HG03439 (cell line): ENCODE data around the gene SPACA4.
"Not testable (repeated sequence)": the region's sequence is repeated elsewhere in the genome, so short reads cannot be mapped to it uniquely, and the experiment has no call there.

Source experiments
- ATAC-seq: cut with Tn5 transposase; IDR thresholded peaks from one replicate; pipeline ENCODE4 v1.9.1; 2021; ENCODE audit warnings: mild to moderate bottlenecking, moderate library complexity; ENCODE audit not compliant: unreplicated experiment

Gene SPACA4, protein sequence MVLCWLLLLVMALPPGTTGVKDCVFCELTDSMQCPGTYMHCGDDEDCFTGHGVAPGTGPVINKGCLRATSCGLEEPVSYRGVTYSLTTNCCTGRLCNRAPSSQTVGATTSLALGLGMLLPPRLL

DNA sequence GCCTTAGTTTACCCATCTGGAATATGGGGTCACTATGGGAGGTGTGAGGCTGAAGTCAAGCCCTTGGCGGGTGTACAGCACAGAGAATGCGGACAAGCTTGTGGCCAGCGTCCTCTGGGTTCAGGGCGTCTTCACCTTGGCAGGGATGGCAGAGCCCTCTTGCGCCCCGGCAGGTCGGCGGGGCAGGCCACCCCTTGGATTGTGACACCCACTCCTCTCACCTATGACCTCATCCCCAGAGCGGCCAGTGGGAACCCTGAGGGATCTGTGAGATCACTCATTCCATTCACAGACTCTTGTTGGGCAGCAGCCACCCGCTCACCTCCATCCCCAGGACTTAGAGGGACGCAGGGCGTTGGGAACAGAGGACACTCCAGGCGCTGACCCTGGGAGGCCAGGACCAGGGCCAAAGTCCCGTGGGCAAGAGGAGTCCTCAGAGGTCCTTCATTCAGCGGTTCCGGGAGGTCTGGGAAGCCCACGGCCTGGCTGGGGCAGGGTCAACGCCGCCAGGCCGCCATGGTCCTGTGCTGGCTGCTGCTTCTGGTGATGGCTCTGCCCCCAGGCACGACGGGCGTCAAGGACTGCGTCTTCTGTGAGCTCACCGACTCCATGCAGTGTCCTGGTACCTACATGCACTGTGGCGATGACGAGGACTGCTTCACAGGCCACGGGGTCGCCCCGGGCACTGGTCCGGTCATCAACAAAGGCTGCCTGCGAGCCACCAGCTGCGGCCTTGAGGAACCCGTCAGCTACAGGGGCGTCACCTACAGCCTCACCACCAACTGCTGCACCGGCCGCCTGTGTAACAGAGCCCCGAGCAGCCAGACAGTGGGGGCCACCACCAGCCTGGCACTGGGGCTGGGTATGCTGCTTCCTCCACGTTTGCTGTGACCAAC, at the start of gene SPACA4:
TSS of gene SPACA4 (plus strand) at position 280 of the 896 bp plus-strand sequence. CDS start at position 517, 237 bp downstream.
- ATAC-seq: no peak

DNA sequence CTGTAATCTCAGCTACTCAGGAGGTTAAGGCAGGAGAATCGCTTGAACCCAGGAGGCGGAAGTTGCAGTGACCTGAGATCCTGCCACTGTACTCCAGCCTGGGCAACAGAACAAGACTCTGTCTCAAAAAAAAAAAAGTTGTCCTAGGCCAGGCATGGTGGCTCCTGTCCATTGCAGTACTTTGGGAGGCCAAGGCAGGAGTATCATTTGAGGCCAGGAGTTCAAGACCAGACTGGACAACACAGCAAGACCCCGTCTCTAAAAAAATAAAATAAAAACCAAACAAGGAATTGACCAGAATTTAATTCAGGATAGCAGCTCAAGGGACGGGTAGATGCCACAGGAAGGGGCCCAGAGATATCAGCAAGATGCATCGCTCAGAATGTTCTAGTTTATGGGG, 49.7 kb upstream of the SPACA4 start:
- ATAC-seq: no peak

DNA sequence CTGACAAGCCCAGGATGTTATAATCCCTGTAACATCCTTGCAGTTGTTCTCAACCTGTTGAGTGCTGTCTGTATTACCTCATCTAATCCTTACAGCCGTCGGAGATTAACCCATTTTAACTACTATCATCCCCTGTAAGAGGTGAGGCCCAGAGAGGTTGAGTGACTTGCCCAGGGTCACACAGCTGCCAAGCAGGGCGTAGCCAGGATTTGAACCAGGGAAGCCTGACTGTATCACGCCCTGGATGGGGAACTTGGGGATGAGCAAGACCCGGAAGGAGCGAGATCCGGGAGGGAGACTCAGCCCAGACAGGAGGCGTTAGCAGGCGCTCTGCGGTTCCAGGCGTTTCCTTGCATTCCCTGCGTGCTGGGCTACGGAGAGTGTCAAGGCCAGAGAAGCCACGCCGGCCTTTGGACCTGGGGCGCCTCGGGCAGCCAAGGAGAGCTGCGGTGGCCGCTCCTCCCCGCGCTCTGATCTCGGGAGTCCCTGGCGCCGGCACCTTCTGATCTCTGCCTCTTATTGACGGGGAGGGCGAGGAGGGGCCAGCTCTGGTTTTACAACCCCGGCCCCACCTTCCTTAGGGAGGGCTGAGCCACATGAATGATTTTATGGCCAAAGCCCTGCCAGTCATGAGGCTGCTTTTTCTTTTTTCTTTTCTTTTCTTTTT, 48.4 kb upstream of the SPACA4 start:
- no peak for ATAC-seq

DNA sequence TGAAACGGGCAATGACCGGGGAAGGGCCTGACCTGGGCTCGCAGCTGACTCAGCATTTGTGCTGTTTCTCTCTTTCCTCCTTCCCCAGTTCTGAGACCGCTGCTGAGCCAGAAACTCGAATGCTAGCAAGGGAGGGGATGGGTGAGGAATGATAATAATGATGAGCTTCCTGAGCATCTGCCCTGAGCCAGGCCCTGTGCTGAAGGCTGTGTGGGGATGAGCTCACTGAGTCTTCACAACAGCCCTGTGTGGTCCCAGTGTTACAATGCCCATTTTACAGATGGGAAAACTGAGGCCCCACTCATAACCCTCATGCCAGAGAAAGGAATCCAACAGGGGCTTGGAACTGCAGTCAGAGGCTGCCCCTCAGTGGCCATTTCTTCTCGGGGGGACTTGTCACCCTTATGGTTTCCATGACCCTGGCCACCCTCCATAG, 46.4 kb upstream of the SPACA4 start:
- ATAC-seq: no peak

DNA sequence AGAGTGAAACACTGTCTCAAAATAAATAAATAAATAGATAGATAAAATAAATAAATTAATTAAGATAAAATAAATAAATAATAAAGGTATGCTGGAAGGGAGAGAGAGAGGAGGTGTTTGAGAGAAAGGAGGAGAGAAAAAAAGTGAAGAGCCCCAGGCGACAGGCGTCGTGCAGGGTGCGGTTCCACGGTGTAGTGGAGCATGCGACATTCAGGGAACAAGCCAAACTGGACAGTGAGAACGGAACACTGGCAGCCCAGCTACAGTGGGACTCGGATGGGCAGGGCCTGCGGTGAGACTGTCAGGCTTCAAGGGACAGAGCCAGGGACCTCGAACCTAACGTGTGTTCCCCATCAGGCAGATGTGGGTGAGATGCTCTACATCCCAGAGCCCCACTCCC, 45.1 kb upstream of the SPACA4 start:
- ATAC-seq: no peak

DNA sequence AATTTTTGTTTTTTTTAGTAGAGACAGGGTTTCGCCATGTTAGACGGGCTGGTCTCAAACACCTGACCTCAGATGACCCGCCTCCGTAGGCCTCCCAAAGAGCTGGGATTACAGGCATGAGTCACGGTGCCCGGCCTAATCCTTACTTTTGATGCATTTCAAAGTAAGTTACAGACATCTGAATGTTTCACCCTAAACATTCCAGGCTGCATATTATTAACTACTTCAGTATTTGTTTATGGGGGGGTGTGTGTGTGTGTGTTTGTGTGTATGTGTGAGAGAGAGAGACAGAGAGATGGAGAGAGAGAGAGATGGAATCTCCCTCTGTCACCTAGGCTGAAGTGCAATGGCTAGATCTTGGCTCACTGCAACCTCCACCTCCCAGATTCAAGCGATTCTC, 41.5 kb upstream of the SPACA4 start:
- ATAC-seq: no peak

DNA sequence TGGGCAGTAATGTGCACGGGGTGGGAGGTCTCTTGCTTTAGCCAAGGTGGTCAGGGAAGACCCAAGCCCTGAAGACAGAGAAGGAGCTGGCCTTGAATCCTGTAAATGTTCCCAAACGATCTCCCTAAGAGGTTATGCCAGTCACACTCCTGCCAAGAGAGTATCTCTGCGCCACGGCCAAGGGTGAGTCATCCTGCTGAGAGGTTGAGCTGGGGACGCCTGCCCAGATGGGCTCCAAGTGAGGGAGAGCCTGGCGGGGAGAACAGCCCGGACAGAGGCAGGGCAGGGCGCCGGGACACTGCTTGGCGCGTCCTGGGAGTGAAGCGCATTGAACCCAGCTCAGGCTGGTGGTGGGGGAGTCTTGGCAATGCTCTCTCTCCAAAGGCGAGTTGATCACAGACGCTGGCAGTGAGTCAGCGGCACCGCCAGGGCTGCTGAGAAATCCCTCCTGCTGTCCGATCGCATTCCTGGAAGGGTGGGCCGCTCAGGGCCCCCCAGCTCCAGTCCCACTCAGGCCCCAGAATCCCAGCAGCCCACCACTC, 38.1 kb upstream of the SPACA4 start:
- ATAC-seq: no peak

DNA sequence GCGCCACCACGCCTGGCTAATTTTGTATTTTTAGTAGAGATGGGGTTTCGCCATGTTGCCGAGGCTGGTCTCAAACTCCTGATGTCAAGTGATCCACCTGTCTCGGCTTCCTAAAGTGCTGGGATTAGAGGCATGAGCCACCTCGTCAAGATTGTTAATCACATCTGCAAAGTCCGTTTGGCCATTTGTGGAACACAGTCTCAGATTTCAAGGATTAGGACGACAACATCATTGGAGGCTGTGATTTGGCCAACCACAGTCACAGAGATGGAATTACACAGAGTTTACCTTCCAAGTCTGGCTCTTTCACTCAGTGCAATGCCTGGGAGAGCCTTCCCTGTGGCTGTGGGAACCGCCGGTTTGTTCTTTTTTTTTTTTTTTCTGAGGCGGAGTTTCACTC, 36.7 kb upstream of the SPACA4 start:
- no peak for ATAC-seq

DNA sequence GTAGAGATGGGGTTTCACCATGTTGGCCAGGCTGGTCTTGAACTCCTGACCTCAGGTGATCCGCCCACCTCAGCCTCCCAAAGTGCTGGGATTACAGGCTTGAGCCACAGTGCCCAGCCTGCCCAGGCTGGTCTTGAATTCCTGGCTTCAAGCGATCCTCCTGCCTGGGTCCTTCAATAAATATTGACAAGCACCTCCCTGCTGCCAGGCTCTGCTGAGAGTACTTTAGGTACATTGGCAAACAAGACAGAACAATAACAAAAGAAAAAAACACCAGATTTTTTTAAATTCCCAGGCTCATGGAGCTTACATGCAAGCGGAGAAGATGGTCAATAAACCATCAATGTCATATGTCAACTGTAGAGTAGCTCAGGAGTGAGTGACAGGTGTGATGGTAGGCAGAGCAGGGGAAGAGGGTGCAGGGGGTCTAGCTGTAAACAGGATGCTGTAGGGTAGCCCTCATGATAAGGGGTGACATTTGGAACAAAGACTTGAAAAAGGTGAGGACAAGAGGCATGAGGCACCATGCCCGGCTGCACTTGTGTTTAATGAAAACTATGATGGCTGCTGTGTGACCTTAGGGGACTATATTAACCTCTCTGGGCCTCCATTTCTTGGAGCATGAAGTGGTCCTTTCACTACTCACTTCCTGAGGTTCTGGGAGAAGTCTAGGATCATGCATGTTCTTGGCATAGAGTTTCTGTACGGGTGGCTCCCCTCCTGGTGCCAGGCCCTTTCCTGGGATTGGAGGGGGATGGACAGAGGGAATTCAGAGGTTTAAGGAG, 35.0 kb upstream of the SPACA4 start:
- ATAC-seq: no peak

DNA sequence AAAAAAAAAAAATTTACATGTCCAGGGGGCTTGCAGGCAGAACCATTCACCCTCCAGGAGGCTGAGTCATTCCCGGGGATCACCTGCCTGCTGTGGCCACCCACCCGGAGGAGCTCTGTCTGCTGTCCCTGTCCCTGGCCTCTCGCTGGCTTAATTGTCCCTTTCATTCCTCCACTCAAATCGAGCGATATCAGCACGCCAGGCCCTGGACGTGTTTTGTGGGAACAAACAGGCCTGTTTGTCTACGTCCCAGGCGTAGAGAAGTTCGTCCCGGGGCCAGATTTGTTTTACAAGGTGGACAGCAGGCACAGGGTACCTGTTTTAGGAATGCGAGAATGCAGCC, 33.4 kb upstream of the SPACA4 start:
- no peak for ATAC-seq

DNA sequence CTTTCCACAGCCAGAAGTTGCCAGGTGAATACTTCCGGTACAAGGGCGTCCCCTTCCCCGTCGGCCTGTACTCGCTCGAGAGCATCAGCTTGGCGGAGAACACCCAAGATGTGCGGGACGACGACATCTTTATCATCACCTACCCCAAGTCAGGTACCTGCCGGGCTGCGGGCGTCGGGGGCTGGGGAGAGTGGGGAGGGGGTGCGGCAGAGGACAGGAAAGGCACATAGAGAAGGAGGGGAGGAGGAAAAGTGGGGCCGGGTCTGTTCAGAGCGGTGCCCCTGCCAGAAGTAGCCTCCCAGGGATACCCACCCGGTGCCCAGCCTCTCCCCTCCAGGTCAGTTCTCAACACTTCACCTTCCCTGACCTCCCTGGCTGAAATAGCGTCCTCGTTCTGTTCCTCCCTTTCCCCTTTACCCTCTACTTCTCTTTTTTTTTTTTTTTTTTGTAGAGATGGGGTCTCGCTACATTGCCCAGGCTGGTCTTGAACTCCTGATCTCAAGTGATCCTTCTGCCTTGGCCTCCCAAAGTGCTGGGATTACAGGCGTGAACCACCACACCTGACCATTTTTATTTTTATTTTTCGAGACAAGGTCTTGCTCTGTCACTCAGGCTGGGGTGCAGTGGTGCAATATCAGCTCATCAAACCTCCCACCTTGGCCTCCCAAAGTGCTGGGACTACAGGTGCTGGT, 30.5 kb upstream of the SPACA4 start:
- ATAC-seq: no peak

DNA sequence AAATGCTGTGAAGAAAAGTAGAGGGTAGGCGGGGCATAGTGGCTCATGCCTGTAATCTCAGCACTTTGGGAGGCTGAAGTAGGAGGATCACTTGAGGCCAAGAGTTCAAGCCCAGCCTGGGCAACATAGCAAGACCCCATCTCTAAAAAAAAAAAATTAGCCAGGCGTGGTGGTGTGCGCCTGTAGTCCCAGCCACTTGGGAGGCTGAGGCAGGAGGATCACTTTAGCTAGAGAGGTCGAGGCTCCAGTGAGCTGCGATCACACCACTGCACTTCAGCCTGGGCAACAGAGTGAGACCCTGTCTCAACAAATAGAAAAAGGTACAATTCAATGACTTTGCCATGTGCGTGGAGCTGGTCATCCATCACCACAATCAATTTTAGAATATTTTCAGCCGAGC, 28.6 kb upstream of the SPACA4 start:
- ATAC-seq: not testable (repeated sequence)

DNA sequence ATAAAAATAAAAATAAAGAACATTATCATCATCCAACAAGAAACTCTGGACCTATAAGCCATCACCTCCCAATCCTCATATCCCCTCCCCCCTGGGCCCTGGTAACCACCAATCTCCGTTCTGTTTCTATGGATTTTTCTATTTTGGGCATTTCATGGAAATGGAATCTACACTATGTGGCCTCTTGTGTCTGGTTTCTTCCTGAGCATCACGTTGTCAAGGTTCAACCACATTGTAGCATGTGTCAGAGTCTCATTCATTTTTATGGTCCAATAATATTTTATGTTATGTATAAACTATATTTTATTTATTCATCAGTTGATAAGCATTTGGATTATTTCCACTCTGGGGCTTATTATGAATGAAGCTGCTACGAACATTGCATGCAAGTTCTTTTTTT, 27.7 kb upstream of the SPACA4 start:
- no peak for ATAC-seq

DNA sequence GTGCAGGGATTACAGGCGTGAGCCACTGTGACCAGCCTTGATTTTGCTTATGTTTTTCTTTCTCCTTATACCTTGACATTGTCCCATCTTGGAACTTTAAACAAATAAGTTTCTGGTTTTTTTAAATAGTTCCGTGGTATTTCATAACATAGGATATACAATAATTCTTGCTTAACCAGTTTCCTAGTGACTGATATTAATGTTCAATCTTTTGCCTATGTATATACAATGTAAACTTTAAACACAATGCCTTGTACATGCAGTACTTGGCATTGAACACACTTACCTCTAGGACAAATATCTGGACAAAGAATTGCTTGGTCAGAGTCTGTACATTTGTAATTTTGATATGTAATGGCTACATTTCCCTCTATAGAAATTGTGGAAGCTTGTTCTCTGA, 24.4 kb upstream of the SPACA4 start:
- no peak for ATAC-seq

DNA sequence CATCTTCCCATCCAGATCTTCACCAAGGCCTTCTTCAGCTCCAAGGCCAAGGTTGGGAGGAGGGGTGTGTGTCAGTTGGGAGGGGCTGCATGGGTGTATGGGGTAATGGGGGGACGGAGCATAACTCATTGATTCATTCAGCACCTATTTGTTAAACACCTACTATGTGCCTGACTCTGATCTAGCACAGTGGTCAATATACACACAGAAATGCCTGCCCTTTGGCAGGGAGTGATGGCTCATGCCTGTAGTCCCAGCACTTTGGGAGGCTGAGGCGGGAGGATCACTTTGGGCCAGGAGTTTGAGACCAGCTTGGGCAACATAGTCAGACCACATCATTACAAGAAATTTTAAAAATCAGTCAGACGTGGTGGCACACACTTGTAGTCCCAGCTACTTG, 19.2 kb upstream of the SPACA4 start:
- ATAC-seq: no peak

DNA sequence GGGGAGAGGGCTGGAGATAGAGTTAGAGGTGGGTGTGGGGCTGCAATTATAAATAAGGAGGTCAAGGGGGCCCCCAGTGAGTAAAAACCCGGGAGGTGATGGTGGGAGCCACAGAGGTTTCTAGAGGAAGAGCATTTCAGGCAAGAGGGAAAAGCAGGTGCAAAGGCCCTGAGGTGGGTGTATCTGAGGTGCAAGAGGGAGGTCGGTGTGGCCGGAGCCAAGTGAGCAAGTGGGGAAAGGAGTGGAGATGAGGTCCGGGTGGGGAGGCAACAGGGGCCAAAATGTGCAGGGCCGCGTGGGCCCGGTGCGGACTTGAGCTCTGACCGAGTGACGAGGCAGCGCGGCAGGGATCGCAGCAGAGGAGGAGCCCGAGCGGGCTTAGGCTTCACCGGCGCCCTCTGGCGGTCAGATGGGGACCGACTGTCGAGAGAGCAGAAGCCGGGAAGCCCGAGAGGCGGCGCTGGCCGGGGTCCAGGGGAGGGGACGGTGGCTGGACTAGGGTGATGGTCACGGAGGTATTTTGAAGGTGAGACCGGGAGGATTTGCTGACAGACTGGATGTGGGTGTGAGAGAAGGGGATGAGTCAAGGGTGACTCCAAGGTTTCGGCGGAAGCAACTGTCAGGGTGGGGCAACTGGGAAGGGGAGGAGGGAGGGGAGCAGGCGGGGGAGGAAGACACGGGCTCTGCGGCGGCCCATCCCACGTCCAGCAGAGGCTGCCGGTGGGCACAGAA, 17.7 kb upstream of the SPACA4 start:
- no peak for ATAC-seq

DNA sequence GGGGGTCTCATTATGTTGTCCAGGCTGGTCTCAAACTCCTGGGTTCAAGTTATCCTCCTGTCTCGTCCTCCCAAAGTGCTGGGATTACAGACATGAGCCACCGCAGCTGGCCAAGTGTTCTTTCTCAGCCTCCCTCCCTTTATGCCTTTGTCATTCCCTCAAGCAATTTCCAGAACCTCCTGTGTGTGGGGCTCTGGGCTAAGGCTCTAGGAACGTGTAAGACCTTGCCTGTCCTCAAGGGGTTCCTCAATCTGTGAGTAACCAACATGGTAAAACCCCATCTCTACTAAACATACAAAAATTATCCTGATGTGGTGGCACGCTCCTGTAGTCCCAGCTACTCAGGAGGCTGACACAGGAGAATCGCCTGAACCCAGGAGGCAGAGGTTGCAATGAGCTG, 15.5 kb upstream of the SPACA4 start:
- ATAC-seq: no peak

DNA sequence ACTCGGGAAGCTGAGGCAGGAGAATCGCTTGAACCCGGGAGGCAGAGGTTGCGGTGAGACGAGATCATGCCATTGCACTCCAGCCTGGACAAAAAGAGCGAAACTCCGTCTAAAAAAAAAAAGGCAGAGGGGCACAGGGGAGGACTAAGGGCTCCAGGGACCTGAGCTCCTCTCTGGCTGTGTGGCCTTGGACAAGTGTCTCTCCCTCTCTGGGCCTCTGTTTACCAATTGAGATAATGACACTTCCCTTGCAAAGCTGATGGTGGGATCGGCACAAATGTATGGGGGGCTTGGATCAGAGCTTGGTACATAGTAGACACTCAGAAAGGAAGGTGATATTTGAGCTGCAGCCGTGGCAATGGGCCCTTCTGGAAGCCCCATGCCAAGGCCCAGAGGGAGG, 11.4 kb upstream of the SPACA4 start:
- ATAC-seq: no peak

DNA sequence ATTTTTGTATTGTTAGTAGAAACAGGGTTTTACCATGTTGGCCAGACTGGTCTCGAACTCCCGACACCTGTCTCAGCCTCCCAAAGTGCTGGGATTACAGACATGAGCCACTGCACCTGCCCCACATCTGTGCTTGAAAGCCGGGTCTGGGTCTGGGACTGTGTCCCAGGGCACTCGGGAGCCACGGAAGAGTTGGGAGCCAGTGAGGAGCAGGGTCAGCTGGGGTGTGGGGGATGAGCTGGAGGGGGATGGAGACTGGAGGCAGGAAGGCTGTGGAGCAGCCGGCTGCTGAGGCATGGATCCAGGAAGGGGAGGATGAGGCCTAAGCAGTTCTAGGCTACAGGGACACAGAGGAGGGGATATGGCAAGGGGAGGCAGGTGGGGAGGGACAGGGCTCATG, 10.7 kb upstream of the SPACA4 start:
- ATAC-seq: no peak

DNA sequence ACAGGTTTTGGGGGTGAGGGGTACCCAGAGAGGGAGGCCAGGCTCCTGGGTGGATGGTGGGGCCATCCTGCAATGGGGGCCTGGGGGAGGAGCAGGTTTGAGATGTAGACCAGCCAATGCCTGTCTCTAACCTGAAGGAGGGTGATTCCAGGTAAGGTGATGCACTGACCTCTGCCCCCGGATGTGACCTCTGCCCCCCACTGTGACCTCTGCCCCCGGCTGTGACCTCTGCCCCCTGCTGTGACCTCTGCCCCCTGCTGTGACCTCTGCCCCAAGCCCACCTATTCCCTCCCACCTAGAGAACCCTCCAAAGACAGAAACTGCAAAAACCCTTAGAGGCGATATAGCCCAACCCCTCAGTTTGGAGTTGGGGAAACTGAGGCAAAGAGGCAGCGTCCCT, 10.3 kb upstream of the SPACA4 start:
- ATAC-seq: no peak
